Measurements from ENCODE around the gene IRF2BP2.

The IRF2BP2 gene

GRCh38 chr1:234554698-234555311, 55.2 kb downstream of the IRF2BP2 start:
- DNase-seq, result peak; percentile 3 to 76 (median 38)

Data from NCI-H1417 (cell line).